Activated CD4-positive, alpha-beta memory T cell treated with anti-CD3 and anti-CD28 coated beads, Interleukin-2, amount 10 ng/mL, durations not matched to agents 7 days and 5 days (primary cell): ENCODE results near the gene APBB3. TPM values are rescaled to one million over a fixed set of nuclear protein-coding genes. Genes with fewer than 3 reads are reported as not detected.

ENCODE experiments used
- CTCF ChIA-PET: fragments of 350-600 bp; sonication (Branson Sonifier 250); formaldehyde crosslinking; loops from one replicate; lab custom pipeline; 2021; ENCODE audit warnings: antibody characterized with exemption, inconsistent platforms; lab: Charles Lee
- POLR2A ChIA-PET: fragments of 350-600 bp; sonication (Branson Sonifier 250); formaldehyde crosslinking; loops from one replicate; lab custom pipeline; 2021; ENCODE audit warnings: antibody characterized with exemption; lab: Charles Lee
- DNase-seq: peaks from one replicate; pipeline ENCODE4 v3.0.0-alpha.2; 2020
- H3K27ac Mint-ChIP-seq: one replicate; pipeline ENCODE4 v1.8.0; 2021; ENCODE audit warnings: mild to moderate bottlenecking, mixed read lengths
- H3K27me3 Mint-ChIP-seq: one replicate; pipeline ENCODE4 v1.8.0; 2021; ENCODE audit warnings: mixed read lengths
- H3K36me3 Mint-ChIP-seq: one replicate; pipeline ENCODE4 v1.8.0; 2021; ENCODE audit warnings: low read depth, mixed read lengths
- H3K4me1 Mint-ChIP-seq: one replicate; pipeline ENCODE4 v1.8.0; 2021; ENCODE audit warnings: mixed read lengths
- H3K4me3 Mint-ChIP-seq: one replicate; pipeline ENCODE4 v1.8.0; 2021; ENCODE audit warnings: mild to moderate bottlenecking, mixed read lengths
- H3K9me3 Mint-ChIP-seq: one replicate; pipeline ENCODE4 v1.8.0; 2021; ENCODE audit warnings: mixed read lengths
- total RNA-seq, 2 experiments: library from RNA; stranded (reverse); gene quantifications; one replicate each; pipeline ENCODE4 v1.2.3, GENCODE V29; 2021

Gene APBB3
- total RNA-seq, 2 experiments from 2014 or later, result 23.7 to 27.5 TPM

DNA sequence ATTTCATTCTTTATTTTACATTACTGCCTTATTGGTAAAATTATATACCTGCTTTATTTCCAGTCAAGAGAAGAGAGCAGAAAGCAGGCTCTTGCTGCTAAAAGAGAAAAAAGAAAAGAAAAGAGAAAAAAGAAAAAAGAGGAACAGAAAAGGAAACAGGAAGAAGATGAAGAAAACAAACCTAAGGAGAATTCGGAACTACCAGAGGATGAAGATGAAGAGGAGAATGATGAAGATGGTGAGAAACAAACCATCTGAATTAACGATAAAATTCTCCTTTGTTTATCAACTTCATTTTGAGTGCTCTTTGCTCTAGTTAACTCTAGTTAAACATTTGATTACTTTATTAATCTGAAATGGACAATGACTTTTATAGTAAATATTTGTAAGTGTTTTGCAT lies 40.4 kb downstream of the APBB3 start:
- Mint-ChIP-seq H3K27me3 (no peaks in the 10 kb centered on the region), H3K27ac (no peak overlapping the region), H3K4me3 (no peak overlapping the region), H3K9me3 (peaks cover 4% of the 10 kb centered on the region), H3K4me1 (no peaks in the 10 kb centered on the region), H3K36me3 (peaks cover 43% of the 10 kb centered on the region)
- no peak for DNase-seq
- POLR2A ChIA-PET, result no interaction called here
- CTCF ChIA-PET, result no interaction called here

DNA sequence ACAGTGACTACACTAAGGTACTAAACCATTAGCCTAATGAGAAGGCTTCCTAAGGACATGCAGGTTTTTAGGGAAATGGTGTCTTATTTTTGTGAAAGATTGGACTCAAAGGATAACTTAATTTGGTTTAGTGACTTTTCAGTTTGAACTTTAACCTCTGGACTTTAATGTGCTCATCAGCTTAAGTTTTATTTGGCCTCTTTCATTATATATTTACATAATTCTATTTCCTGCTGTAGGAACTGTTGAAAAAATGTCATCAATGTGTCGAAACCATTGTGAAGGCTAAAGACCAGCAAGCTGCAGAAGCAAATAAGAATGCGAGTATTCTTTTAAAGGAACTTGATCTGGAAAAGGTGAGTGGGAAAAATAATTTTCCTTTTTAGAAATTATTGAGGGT lies 51.3 kb downstream of the APBB3 start:
- H3K9me3 Mint-ChIP-seq, result no peaks in the 10 kb centered on the region
- ChIA-PET POLR2A (no interaction called here), CTCF (interaction anchor here (0.7 kb wide), 1 partner anchor 346 kb away, joined by 4 read pairs; no protein-coding TSS in a partner anchor)
- DNase-seq, result no peak
- H3K27ac Mint-ChIP-seq, result no peak overlapping the region
- no peaks in the 10 kb centered on the region for H3K27me3 Mint-ChIP-seq
- no peak overlapping the region for H3K4me3 Mint-ChIP-seq
- peaks cover 65% of the 10 kb centered on the region for H3K36me3 Mint-ChIP-seq
- no peaks in the 10 kb centered on the region for H3K4me1 Mint-ChIP-seq

DNA sequence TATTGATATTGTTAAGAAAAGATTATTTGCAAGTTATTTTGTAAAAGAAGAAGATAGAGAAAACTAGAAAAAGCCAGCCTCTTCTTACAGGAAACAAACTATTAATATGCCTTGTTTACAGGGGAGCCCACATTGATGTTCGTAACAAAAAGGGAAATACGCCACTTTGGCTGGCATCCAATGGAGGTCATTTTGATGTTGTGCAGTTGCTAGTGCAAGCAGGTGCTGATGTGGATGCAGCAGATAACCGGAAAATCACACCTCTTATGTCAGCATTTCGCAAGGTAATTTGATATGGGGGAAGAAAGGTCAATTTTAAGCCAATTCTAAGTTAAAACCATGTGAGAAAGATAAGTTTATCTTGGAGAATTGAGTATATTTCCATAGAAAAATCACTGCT lies 54.5 kb downstream of the APBB3 start:
- H3K4me1 Mint-ChIP-seq, result no peaks in the 10 kb centered on the region
- no peak overlapping the region for H3K4me3 Mint-ChIP-seq
- POLR2A ChIA-PET, result no interaction called here
- CTCF ChIA-PET, result no interaction called here
- no peak for DNase-seq
- no peak overlapping the region for H3K27ac Mint-ChIP-seq
- no peaks in the 10 kb centered on the region for H3K27me3 Mint-ChIP-seq
- H3K36me3 Mint-ChIP-seq, result peaks cover 72% of the 10 kb centered on the region
- no peaks in the 10 kb centered on the region for H3K9me3 Mint-ChIP-seq

Other genes starting within 250 kb of the APBB3 start
- gene HBEGF, start 218.0 kb downstream of the APBB3 start, total RNA-seq, result 10 to 100 TPM; 67.9 to 69.1 TPM
- under 1 TPM; 0.43 to 0.78 TPM for gene SLC4A9, start 204.4 kb downstream of the APBB3 start, total RNA-seq
- gene ANKHD1, start 162.8 kb downstream of the APBB3 start, total RNA-seq, result 100 to 1,000 TPM; 109 to 122 TPM
- gene EIF4EBP3, start 16.9 kb downstream of the APBB3 start, total RNA-seq, result 10 to 100 TPM in 1 of 2 experiments, 1 to 10 TPM in 1; 8.0 to 11.6 TPM
- 10 to 100 TPM; 37.4 to 38.3 TPM for gene SRA1, start 7.1 kb downstream of the APBB3 start, total RNA-seq
- 10 to 100 TPM; 78.9 to 82.1 TPM for gene SLC35A4, start 230 bp upstream of the APBB3 start, total RNA-seq
- gene CD14, start 68.6 kb upstream of the APBB3 start, total RNA-seq, result under 1 TPM; 0.23 to 0.38 TPM
- gene TMCO6, start 74.9 kb upstream of the APBB3 start, total RNA-seq, result 10 to 100 TPM; 28.9 to 29.0 TPM
- 10 to 100 TPM; 73.0 to 83.8 TPM for gene NDUFA2, start 83.0 kb upstream of the APBB3 start, total RNA-seq
- gene IK, start 83.2 kb upstream of the APBB3 start, total RNA-seq, result 100 to 1,000 TPM; 123 to 126 TPM
- gene WDR55, start 100.3 kb upstream of the APBB3 start, total RNA-seq, result 10 to 100 TPM; 35.0 to 35.2 TPM
- 1 to 10 TPM; 2.2 to 2.5 TPM for gene DND1, start 109.0 kb upstream of the APBB3 start, total RNA-seq
- gene HARS1, start 126.8 kb upstream of the APBB3 start, total RNA-seq, result 10 to 100 TPM; 66.0 to 70.2 TPM
- 10 to 100 TPM; 30.6 to 34.7 TPM for gene HARS2, start 126.9 kb upstream of the APBB3 start, total RNA-seq
- 10 to 100 TPM; 52.0 to 52.7 TPM for gene ZMAT2, start 135.8 kb upstream of the APBB3 start, total RNA-seq
- gene PCDHA1, start 221.5 kb upstream of the APBB3 start, total RNA-seq, result not detected
- not detected for gene PCDHA2, start 230.3 kb upstream of the APBB3 start, total RNA-seq
- gene PCDHA3, start 236.5 kb upstream of the APBB3 start, total RNA-seq, result not detected
- not detected for gene PCDHA4, start 242.5 kb upstream of the APBB3 start, total RNA-seq